Breast epithelium (tissue), 3 donors: ENCODE data around the gene TMEM178A.

Experiments
- CTCF ChIP-seq, 3 donors: fragments of 450-650 bp; IDR thresholded peaks; one replicate each; pipeline ENCODE4 v1.5.1; 2016 to 2017; ENCODE audit warnings: antibody characterized with exemption in 3 of 3, mild to moderate bottlenecking in 3 of 3, moderate library complexity in 3 of 3
- POLR2A ChIP-seq: fragments of 450-650 bp; IDR thresholded peaks from one replicate; pipeline ENCODE4 v1.6.1; 2016; ENCODE audit warnings: antibody characterized with exemption, mild to moderate bottlenecking, moderate library complexity
- POLR2AphosphoS5 ChIP-seq, 3 donors: sonication (generic); formaldehyde crosslinking; IDR thresholded peaks; one replicate each; pipeline ENCODE4 v1.6.1; 2017; ENCODE audit warnings: antibody characterized with exemption in 3 of 3

- TF ChIP-seq POLR2AphosphoS5 (IDR thresholded peaks at IDR 0.05) (no peak), CTCF (IDR thresholded peaks at IDR 0.05) (no peak), POLR2A (no peak)
Measured at GRCh38 chr2:39697454-39697853, 31.7 kb downstream of the TMEM178A start.
